ENCODE data around the gene TPCN1.

The TPCN1 gene

DNA sequence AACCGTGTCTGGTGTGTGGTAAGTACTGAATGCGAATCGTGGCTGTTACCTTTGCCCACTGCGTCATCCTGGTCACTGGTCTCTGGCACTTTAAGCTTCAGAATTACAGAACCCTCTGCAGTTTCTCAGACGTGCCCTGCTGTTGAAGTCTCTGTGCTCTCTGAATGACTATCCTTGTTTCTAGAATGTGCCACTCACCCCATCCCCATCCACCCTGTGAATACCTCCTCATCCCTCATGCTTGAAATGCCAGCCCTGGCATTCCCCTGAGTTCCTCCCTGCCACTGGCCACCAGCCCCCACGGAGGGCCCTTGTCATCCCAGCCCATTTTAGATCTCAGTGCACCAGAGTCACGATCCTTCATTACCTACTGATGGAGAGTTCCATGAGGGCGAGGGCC, 21.3 kb downstream of the TPCN1 start:
- DNase-seq (ENCODE audit: low read depth) = no peak
- H3K4me3 ChIP-seq (ENCODE audit: low read length) = no peak overlapping the region
- no peak for TF ChIP-seq CTCF (conservative IDR thresholded peaks at IDR 0.05; ENCODE audit: low read length)

GRCh38 chr12:113244047-113244460, 22.8 kb downstream of the TPCN1 start:
- TF ChIP-seq CTCF (conservative IDR thresholded peaks at IDR 0.05; ENCODE audit: low read length) = no peak
- DNase-seq (ENCODE audit: low read depth) = no peak
- H3K4me3 ChIP-seq (ENCODE audit: low read length) = no peak overlapping the region

DNA sequence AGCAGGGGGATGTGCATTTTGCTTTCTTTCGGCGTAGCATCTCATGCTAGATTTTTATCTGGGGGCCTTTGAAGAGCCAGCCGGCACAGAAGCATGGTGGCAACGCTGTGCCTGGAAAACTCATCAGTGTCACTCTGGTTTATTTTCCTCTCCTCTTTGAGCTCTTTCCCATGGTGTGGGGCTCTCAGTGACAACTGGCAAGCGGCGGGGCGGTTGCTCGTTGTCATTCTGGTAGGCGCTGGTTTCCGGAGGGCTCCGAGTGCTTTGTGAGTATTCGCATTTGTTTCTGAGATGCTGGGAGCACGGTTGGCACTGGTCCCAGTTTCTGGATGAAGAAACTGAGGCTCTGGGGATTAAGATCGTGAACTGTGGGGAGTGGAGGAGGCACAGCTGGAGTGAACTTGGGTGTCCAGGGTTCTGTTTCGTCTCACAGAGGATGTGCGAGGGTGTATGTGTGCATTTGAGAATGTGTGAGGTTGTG, 23.3 kb downstream of the TPCN1 start:
- no peak for TF ChIP-seq CTCF (conservative IDR thresholded peaks at IDR 0.05; ENCODE audit: low read length)
- no peak overlapping the region for H3K4me3 ChIP-seq (ENCODE audit: low read length)
- DNase-seq (ENCODE audit: low read depth) = no peak

DNA sequence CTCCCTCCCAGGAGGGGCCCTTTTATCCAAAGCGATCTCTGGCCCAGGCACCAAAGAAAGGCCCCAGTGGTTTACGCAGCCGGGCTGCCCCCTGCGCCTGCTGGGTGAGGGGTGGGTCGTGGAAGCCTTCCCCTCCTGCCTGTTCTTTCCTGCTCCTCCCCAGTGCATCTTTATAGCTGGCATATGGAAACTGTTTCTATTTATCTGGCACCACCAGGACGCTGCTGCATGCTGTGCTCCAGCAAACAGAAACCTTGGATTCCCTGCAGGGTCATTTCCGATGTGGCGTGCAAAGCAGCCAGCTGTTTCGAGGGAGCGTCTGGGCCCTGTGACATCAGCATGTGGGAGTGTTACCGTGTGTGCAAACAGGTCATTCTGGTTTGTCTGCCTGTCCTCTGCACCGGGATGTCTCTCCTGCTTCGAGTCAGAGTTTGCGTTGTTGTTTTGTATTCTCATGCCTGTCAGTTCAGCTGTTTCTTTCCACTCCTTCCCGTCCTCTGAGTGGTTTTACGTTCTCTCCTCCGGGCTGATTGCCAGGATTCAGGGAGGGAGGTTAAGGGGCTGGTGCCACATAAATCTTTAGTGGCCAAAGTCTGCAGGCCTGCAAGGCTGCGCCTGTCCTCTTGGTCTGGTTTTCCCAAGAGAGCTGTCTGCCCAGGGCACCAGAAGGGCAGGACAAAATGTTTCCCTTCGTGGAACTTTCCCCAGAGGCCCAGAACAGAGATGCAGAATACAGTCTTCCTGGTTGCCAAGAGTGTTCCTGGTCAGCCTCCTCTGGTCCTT, 24.6 kb downstream of the TPCN1 start:
- DNase-seq (ENCODE audit: low read depth) = peak; percentile 86
- H3K4me3 ChIP-seq (ENCODE audit: low read length) = peak overlapping the region; percentile 23
- no peak; the same call in 1 of the 2 replicates for TF ChIP-seq CTCF (conservative IDR thresholded peaks at IDR 0.05; ENCODE audit: low read length)

DNA sequence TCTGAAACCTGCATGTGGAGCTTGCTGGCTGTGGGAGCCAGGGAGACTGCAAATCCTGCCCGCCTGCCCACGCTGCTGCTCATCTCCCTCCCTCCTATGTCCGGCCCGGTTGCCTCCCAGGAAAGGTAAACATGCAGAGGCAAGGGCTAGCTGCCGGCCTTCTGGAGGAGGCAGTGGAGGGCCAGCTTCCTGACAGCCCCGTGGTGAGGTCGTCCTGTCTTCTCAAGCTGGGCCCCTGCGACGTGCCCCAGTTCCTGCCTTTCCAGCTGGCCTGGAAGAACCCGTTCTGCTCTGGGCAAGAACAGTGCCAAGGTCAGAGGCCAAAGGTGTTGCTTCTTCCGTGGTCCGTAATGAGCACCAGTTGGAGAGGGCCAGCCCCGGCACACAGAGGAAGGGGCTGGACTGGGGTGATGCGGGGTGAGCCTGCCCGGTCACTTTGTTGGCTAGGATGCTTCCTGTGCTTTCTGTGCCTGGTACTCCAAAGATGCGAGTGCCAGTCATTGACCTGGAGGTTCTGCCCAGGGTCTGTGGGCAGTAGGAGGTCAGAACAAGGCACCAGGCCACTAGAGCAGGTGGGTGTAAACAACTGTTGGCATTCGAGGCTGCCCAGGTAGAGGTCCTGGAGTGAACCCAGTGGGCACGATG, 25.3 kb downstream of the TPCN1 start:
- DNase-seq (ENCODE audit: low read depth) = no peak
- H3K4me3 ChIP-seq (ENCODE audit: low read length) = no peak overlapping the region
- no peak for TF ChIP-seq CTCF (conservative IDR thresholded peaks at IDR 0.05; ENCODE audit: low read length)

DNA sequence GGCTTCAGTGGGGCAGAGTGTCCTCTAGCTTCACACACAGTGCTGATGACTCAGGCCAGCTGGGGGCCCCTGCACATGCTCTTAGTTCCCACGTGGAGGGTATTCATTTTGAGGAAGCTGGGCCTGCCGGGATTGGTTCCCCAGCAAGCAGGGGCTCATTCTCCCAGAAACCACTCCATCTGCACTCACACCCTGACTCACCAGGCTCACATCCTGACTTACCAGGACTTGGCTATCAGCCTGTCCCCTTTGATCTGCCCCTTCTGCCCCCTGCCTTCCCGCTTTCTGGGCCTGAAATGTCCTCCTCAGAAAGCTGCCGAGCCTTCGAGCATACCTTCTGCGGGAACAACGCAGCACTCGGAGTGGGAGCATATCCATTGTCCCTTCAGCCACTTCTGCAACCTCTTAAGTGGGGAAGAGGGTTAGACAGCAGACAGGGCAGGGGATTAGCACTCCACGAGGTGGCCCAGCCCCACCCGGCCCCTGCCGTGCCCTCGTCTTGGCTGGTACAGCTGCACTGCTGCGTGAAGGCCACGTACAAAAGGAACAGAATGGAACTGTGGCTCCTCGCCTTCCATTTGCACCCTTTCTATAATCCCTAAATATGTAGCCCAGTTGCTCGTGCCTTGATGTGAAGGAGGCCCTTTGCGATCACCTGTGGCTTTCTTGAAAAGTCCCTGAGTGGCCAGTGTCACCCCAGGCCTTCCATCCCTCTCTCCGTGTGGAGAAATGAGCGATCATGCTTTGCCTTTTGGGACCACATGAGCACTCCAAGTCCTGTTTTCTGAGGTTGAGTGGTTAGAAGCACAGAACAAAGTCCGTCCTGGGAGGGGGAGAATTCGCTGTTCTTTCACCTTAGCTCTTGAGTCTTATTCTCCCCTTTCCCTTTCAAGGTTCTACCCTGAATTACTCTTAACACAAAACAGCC, 26.1 kb downstream of the TPCN1 start:
- DNase-seq (ENCODE audit: low read depth) = no peak
- no peak overlapping the region for H3K4me3 ChIP-seq (ENCODE audit: low read length)
- no peak for TF ChIP-seq CTCF (conservative IDR thresholded peaks at IDR 0.05; ENCODE audit: low read length)
